Kidney tubule cell (primary cell): ENCODE measurements around the gene CENPA.

Source experiments
- DNase-seq: peaks from one replicate; pipeline ENCODE4 v3.0.0-alpha.2; 2018; ENCODE audit warnings: low spot score

Gene CENPA

GRCh38 chr2:26763019-26763418 lies 22.8 kb upstream of the CENPA start:
- DNase-seq, result peak; percentile 59

- DNase-seq, result peak; percentile 84
Observed at GRCh38 chr2:26764078-26764887, 21.6 kb upstream of the CENPA start, which contains the start of gene SLC35F6. SLC35F6 (plus strand) TSS chr2:26764284; CDS start chr2:26764350, 66 bp downstream.

- DNase-seq, result peak; percentile 17
Observed at GRCh38 chr2:26764906-26765305, 20.9 kb upstream of the CENPA start.

- DNase-seq, result peak; percentile 18
Observed at GRCh38 chr2:26765475-26766200, 20.2 kb upstream of the CENPA start.

GRCh38 chr2:26767129-26767528 lies 18.7 kb upstream of the CENPA start:
- DNase-seq, result no peak

- no peak for DNase-seq
Observed at GRCh38 chr2:26767894-26768487, 17.9 kb upstream of the CENPA start.

- DNase-seq, result no peak
Observed at GRCh38 chr2:26768759-26769088, 17.1 kb upstream of the CENPA start.

GRCh38 chr2:26769089-26769761 lies 16.6 kb upstream of the CENPA start:
- peak; percentile 76 for DNase-seq

- DNase-seq, result peak; percentile 87
Observed at GRCh38 chr2:26770986-26771586, 14.8 kb upstream of the CENPA start.

- peak; percentile 85 for DNase-seq
Observed at GRCh38 chr2:26772064-26773001, 13.5 kb upstream of the CENPA start.

- no peak for DNase-seq
Observed at GRCh38 chr2:26776195-26776800, 9.6 kb upstream of the CENPA start.

- DNase-seq, result no peak
Observed at GRCh38 chr2:26778098-26778497, 7.8 kb upstream of the CENPA start.

GRCh38 chr2:26778507-26778906 lies 7.3 kb upstream of the CENPA start:
- no peak for DNase-seq

- DNase-seq, result no peak
Observed at GRCh38 chr2:26780203-26780760, 5.6 kb upstream of the CENPA start.

- no peak for DNase-seq
Observed at GRCh38 chr2:26782876-26783704, 2.8 kb upstream of the CENPA start.

GRCh38 chr2:26784570-26785234 lies 1.2 kb upstream of the CENPA start:
- DNase-seq, result no peak

GRCh38 chr2:26786207-26787028 lies 562 bp downstream of the CENPA start:
- peak; percentile 36 for DNase-seq

GRCh38 chr2:26792720-26793119 lies 6.9 kb downstream of the CENPA start:
- DNase-seq, result peak; percentile 27
